ELF-1 (cell line): ENCODE data around the gene SLC15A5.

ENCODE experiments used
- DNase-seq: peaks from one replicate; pipeline ENCODE4 v3.0.0-alpha.2; 2016; ENCODE audit warnings: low read depth, low spot score

The SLC15A5 gene

DNA sequence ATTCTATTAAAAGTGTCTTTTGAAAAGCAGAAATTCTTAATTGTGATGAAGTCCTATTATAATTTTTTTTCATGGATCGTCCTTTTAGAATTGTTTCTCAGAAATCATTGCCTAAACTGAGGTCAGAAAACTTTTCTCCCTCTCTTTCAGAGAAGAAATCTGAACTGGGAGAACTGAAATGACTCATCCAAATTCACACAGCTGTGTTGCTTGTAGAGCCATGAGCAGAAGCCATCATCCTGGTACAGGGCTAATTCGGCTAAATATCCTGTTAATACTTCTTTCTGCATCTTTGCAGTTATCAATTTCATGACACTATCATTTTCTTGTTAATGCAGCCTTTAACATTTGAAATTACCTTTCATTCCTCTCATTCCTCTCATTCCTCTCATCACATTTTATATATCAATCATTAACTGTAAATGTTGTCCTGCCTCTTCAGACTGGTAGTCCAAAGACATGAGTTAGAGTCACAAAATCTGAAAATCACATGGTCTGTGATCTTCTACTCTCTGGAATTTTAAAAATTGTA is 15.5 kb downstream of the SLC15A5 start:
- DNase-seq, result no peak

GRCh38 chr12:16260206-16260605 is 17.3 kb downstream of the SLC15A5 start:
- DNase-seq, result no peak

DNA sequence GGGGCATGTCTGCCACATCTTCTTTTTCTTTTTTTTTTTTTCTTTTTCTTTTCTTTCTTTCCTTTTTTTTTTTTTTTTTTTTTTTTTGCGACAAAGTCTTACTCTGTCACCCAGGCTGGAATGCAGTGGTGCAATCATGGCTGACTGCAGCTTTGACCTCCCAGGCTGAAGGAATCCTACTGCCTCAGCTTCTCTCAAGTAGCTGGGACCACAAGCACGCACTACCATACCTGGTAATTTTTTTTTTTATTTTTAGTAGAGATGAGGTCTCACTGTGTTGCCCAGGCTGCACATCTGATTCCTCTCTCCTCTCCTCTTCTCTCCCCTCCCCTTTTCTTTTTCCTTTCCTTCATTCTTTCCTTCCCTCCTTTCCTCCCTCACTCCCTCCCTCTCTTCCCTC is 18.5 kb downstream of the SLC15A5 start:
- no peak for DNase-seq

- no peak for DNase-seq
These were observed 31.2 kb downstream of the SLC15A5 start for GRCh38 chr12:16246264-16246663.

DNA sequence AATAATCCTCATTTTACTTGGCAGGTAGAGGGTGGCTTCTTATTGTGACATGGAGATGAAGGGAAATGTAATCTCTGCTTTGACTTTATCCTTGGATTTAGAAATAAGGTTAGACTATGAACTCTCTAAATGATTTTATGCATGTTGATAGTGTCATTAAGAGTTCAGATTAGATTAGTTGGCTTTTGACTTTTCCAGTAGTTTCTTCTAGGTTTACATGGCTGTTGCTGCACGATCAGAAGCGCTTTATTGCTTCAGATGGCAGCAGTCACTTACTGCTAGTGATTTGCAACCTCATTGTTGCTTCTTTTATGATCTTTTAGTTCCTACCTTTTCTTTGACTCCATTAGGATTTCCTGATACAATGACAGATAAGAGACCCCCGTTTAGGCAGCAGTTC is 32.3 kb downstream of the SLC15A5 start:
- DNase-seq, result no peak

- DNase-seq, result no peak
These were observed 33.7 kb downstream of the SLC15A5 start for GRCh38 chr12:16243487-16244412.

GRCh38 chr12:16241346-16241745 is 36.1 kb downstream of the SLC15A5 start:
- no peak for DNase-seq

DNA sequence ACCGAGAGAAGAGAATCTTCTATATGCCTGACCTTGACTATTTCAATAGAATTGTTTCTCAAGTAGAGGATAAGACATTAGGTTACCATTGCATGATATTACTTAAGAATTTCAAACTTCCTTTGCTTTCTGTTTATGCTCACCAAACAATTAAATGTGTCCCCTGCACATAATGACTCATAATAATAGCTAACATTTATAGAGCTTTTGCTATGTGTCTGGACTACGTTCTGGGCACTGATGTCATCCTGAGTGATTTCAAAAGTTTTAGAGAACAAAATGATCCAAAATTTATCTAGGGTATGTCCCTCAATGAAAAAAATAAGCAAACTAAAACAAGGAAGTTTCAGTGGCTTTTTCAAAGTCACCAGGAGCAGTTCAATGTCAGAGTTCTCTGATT is 38.8 kb downstream of the SLC15A5 start:
- DNase-seq, result no peak

- no peak for DNase-seq
These were observed 47.8 kb downstream of the SLC15A5 start for GRCh38 chr12:16229676-16230075.

DNA sequence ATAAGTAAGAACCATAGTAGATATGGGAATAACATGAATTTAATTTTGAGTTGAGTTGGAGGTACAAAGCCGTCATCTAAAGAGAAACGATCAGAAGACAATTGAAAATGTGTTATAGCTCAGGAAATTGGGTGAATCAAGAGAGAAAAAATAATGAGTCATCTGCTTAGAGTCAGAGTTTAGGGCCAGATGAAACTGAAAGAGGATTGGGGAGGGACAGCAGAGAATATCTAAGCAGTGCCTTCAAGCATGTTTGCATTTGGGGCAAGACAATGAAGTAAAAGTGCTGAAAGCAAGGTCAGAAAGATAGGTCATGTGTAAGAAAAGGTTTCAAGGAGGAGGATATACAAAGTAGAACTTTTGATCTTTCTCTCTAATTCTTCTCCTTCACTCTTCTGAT is 49.4 kb downstream of the SLC15A5 start:
- DNase-seq, result no peak

DNA sequence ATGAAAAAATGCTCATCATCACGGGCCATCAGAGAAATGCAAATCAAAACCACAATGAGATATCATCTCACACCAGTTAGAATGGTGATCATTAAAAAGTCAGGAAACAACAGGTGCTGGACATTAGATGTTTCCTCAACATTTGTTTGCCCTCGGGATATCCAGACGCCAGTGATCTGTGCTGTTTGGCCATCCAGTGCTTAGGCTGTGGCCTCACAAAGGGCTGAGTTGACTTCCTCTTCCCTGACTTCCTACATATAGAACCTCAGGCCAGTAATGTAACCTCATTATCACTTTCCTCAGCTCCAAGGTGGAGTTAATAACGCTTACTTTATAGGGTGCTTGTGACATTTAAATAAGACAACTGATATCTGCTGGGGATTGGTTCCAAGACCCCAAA is 51.8 kb downstream of the SLC15A5 start:
- DNase-seq, result no peak

DNA sequence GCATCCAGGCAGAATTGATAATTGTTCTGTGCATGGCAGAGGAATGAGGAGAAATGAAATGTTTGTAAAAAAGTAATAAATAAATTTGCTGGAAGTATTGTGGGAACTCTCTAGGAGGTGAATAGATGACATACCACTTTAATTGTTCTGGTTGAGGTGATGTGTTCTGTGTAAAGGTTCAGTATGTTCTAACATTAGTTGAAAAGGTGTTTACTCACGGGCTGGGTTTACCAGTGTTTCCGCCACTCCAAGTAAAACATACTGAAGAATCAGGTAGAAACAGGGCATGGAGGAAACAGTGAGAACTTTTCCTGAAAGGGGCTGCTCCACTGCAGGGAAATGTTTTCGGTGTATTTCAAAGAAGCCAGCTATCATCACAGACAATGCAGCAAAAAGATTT is 53.3 kb downstream of the SLC15A5 start:
- DNase-seq, result no peak

GRCh38 chr12:16221776-16222175 is 55.7 kb downstream of the SLC15A5 start:
- no peak for DNase-seq

DNA sequence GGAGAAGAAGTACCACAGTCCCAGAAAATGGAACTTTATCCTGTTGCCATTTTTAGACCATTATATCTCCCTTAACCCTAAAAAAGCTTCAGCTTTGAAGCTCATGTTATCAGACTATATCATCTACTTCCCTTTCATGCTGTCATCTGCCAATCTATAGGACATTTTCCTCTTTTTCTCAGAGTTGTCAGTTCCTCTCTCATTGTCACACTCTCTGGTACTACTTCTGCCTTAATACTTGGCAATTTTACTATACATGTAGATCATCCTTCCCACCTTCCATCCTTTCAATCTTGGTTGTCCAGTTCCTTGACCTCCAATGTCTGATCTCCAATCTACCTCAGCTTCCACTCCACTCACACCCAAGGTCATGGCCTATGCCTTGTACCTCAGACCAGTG is 57.4 kb downstream of the SLC15A5 start:
- DNase-seq, result no peak

DNA sequence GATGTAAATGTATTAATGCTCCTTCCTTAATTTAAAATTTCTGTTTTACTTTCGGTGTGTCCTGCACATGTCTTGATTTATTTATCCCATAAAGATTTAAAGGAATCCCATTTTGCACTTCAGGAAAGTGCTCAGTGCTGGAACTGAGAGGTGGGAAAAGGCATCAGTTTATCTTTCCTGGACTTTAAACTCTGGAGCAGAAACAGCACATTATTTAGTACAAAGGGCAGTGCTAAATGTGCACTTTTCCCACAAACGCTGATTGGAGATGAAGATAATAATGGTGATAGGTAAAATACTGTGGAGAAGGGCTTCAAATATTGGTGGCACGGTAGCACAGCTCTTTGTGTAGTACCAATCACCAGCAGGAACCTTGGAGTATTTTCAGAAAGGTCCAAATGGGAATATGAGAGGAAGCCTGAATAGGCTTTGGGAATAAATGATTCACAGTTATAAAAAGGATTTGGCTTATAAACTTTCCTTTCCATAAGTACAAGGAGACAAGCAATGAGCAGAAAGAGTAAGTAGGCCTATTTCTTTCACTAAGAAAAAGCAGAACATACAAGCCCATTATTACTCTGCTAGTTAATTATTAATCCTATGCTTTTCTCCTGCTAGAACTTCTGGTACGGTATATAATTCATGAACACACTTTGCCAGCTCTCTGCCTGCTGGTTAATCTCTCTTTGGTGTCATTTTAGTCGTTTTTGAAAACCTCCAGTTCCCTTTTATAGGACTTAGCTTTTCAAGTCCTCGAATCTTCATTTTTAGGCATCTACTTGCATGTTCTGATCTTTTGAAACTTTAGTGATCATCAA is 58.3 kb downstream of the SLC15A5 start:
- no peak for DNase-seq

DNA sequence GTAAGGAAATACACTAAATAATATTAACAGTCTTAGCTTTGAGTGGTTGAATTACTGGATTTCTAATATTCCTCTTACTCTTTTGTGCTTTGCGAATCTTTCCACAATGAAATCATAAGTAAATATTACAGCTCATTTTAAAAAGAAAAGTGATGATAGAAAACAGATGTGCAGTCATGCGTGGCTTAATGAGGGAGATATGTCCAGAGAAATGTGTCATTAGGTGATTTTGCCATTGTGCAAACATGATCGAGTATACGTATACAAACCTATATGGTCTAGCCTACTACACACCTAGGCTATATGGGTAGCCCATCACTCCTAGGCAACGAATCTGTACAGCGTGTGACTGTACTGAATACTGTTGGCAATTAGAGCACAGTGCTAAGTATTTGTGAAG is 59.3 kb downstream of the SLC15A5 start:
- DNase-seq, result no peak

GRCh38 chr12:16211731-16212130 is 65.8 kb downstream of the SLC15A5 start:
- no peak for DNase-seq

DNA sequence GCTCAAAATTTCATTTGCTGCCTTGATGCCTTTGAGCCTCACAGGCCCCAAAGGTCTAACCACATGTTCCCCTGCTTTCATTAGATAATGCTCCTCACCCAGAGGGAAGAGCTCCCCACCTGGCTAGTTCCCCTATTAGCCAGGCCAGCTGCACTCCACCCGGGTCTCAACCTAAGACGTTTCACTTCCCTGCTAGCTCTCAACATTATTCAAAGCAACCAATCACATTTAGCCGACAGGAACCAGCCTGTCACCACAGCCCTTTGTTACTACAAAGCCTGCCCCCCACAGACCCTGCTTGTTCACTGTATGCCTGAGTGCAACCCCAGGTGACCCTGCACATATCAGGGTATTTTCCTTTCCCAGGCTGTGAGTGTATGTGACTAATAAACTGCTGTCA is 78.6 kb downstream of the SLC15A5 start:
- peak; percentile 14 for DNase-seq

DNA sequence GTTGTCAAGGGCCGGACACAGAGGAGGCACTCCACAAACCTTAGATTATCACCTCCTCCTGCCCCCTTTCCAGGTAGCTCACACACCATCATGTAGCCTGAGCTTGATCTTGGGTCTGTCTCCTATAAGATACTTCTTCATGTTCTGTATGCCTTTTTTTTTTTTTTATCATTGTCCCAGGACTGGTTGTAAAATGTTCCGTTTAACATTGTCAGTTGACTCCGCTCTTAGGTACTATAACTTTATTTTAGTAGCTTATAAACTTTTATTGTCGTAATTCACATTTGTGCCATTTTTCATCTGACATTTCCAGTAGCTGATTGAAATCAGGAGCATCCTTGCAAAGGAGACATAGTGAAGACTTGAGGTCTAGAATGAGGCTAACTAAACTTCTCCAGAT is 79.9 kb downstream of the SLC15A5 start:
- DNase-seq, result no peak

- no peak for DNase-seq
These were observed 87.6 kb downstream of the SLC15A5 start for GRCh38 chr12:16189849-16190248.

DNA sequence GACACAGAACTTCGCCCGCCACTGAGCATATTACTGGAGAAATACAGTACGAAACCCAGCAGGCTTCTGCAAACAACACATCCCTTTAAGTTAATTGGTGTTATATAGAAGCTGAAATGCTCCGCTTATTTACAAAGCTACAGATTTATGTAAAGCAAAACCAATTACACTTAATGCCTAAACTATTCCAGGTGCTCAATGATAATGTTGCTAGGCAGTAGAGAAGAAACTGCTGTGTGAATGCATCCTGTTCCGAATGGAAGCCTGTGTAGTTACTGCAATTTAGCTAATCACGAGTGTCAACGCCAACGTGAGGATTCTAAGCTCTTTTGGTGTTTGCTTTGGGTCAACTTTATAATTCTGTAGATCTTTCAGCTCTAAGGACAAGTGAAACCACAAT is 89.8 kb downstream of the SLC15A5 start:
- DNase-seq, result no peak

DNA sequence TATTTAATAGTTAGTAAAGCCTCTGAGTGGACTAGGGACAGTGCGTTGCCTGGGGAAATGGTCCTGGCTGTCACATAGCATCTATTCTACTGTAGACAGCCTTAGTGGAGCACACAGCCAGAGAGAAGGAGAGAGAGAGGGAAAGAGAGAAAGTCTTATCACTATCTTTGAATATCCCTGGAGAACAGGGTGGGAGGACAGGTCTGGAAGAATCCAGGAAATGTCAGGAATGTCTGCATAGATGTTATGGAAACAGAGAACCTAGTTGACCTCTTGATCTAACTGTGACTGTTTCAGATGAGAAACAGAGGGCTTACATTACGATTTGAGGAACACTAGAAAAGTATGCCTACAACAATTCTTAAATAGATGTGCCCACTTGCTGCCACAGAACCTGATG is 92.8 kb downstream of the SLC15A5 start:
- DNase-seq, result peak; percentile 15

- DNase-seq, result no peak
These were observed 93.9 kb downstream of the SLC15A5 start for GRCh38 chr12:16183541-16183940.
